GM12878 (cell line): Measurements from ENCODE around the gene POU2F1. TPM values are rescaled to one million over a fixed set of nuclear protein-coding genes. Genes with fewer than 3 reads are reported as not detected.

Experiments
- ATAC-seq: fragments of 200-7000 bp; cut with Tn5 transposase; 3 replicates; pipeline ENCODE4 v1.9.1; 2020; ENCODE audit warnings: mild to moderate bottlenecking, moderate library complexity
- BruUV-seq: library from RNA; stranded (reverse); fragments of 400-500 nt; replicated peaks from 2 replicates; lab custom pipeline; 2021; lab: Mats Ljungman, UMichigan
- CTCF ChIA-PET: fragments of 300-600 bp; sonication (Branson Sonifier 250); formaldehyde crosslinking; extraction: SDS; loops from one replicate; lab custom pipeline; 2021; ENCODE audit warnings: inconsistent platforms; lab: Yijun Ruan, JAX
- POLR2A ChIA-PET: fragments of 350-600 bp; formaldehyde crosslinking; extraction: SDS; loops from one replicate; lab custom pipeline; 2021; ENCODE audit warnings: inconsistent platforms; lab: Charles Lee
- RAD21 ChIA-PET: fragments of 300-600 bp; sonication (Branson Sonifier 250); formaldehyde crosslinking; loops from one replicate; lab custom pipeline; 2023; ENCODE audit warnings: antibody characterized with exemption; ENCODE audit not compliant: unreplicated experiment; lab: Charles Lee
- SMC1A ChIA-PET: fragments of 300-600 bp; sonication (Branson Sonifier 250); formaldehyde crosslinking; loops from one replicate; lab custom pipeline; 2023; ENCODE audit not compliant: unreplicated experiment, uncharacterized antibody; lab: Charles Lee
- DNase-seq: peaks from one replicate; pipeline ENCODE4 v3.0.0-alpha.2; 2011; ENCODE audit warnings: low read depth, low spot score
- FAIRE-seq: peaks from 3 replicates; lab custom pipeline; 2011; peaks lifted over from hg19 to GRCh38; lab: Jason Lieb, UNC
- H2AFZ ChIP-seq: 2 replicates; pipeline ENCODE4 v1.6.0; 2011; ENCODE audit warnings: low read depth, low read length, control low read depth; ENCODE audit not compliant: control insufficient read depth
- H3K27ac ChIP-seq: 2 replicates; pipeline ENCODE4 v1.5.1; 2011; ENCODE audit warnings: control low read depth; ENCODE audit not compliant: control insufficient read depth, insufficient read depth
- H3K27me3 ChIP-seq, 2 experiments: replicated peaks in 1 of 2; 2 replicates each; pipeline versions ENCODE4 v1.6.0 to v1.6.1; 2011; ENCODE audit warnings: low read length in 1 of 2; ENCODE audit not compliant: control insufficient read depth in 2 of 2, insufficient read depth in 2 of 2
- H3K36me3 ChIP-seq, 2 experiments: 2 replicates each; pipeline ENCODE4 v1.5.1; 2011; ENCODE audit warnings: low read length in 1 of 2; ENCODE audit not compliant: control insufficient read depth in 2 of 2, insufficient read depth in 2 of 2
- H3K4me1 ChIP-seq: 2 replicates; pipeline ENCODE4 v1.6.1; 2011; ENCODE audit warnings: mild to moderate bottlenecking, low read length, moderate library complexity, mixed read lengths; ENCODE audit not compliant: control insufficient read depth, insufficient read depth
- H3K4me2 ChIP-seq: 2 replicates; pipeline ENCODE4 v1.6.0; 2011; ENCODE audit warnings: control low read depth; ENCODE audit not compliant: control insufficient read depth, insufficient read depth
- H3K4me3 ChIP-seq: fragments of 200-600 bp; sonication (generic); 2 replicates; pipeline ENCODE4 v1.5.1; 2016
- H3K79me2 ChIP-seq: 2 replicates; pipeline ENCODE4 v1.6.0; 2011; ENCODE audit warnings: low read length; ENCODE audit not compliant: control insufficient read depth, insufficient read depth
- H3K9ac ChIP-seq: 2 replicates; pipeline ENCODE4 v1.8.0; 2011; ENCODE audit warnings: low read length, control low read depth, mixed read lengths; ENCODE audit not compliant: control insufficient read depth, insufficient read depth
- H3K9me3 ChIP-seq: replicated peaks from 3 replicates; pipeline ENCODE4 v1.5.1; 2011; ENCODE audit warnings: mild to moderate bottlenecking, low read length; ENCODE audit not compliant: control insufficient read depth, insufficient read depth
- H4K20me1 ChIP-seq: 2 replicates; pipeline ENCODE4 v1.6.0; 2011; ENCODE audit not compliant: control insufficient read depth, insufficient read depth
- ATF3 ChIP-seq: IDR thresholded peaks from 2 replicates; pipeline ENCODE4 v1.6.1; 2011; ENCODE audit warnings: low read depth, mild to moderate bottlenecking, low read length, moderate library complexity, borderline replicate concordance; ENCODE audit errors: extremely low read depth
- CEBPB ChIP-seq, 2 experiments: fragments of 150-350 bp in 1 of 2; IDR thresholded peaks; 2 replicates each; pipeline ENCODE4 v1.6.1; 2012 to 2014; ENCODE audit warnings: low read depth in 2 of 2, low read length in 2 of 2, borderline replicate concordance in 1 of 2, inconsistent platforms in 1 of 2
- DPF2 ChIP-seq: fragments of 450-650 bp; IDR thresholded peaks from 2 replicates; pipeline ENCODE4 v1.6.1; 2017; ENCODE audit warnings: mild to moderate bottlenecking
- ELK1 ChIP-seq: IDR thresholded peaks from 2 replicates; pipeline ENCODE4 v1.6.1; 2012; ENCODE audit warnings: low read depth, low read length, improper control_type of control experiment
- JUND ChIP-seq: IDR thresholded peaks from 2 replicates; pipeline ENCODE4 v1.6.1; 2012; ENCODE audit warnings: low read depth, mild to moderate bottlenecking, low read length, improper control_type of control experiment, moderate library complexity
- MYC ChIP-seq: IDR thresholded peaks from 2 replicates; pipeline ENCODE4 v1.6.1; 2011; ENCODE audit warnings: mild to moderate bottlenecking, low read length, moderate library complexity, inconsistent platforms; ENCODE audit not compliant: insufficient read depth, insufficient replicate concordance, insufficient read length, severe bottlenecking
- NFXL1 ChIP-seq: fragments of 450-650 bp; IDR thresholded peaks from 2 replicates; pipeline ENCODE4 v1.6.1; 2017; ENCODE audit warnings: antibody characterized with exemption, mild to moderate bottlenecking, borderline replicate concordance
- NR2F1 ChIP-seq: fragments of 450-650 bp; conservative IDR thresholded peaks from 2 replicates; pipeline ENCODE4 v1.6.1; 2017; ENCODE audit warnings: mild to moderate bottlenecking
- SREBF2 ChIP-seq: IDR thresholded peaks from 2 replicates; pipeline ENCODE4 v1.6.1; 2012; ENCODE audit warnings: mild to moderate bottlenecking, low read length
- WGBS: methylation state at CpG from one replicate; pipeline ENCODE4 v1.1.6; 2016; ENCODE audit warnings: low lambda C conversion rate; ENCODE audit not compliant: insufficient replicate concordance, insufficient coverage; ENCODE audit errors: missing lambda C conversion rate; 5-methylcytosine and 5-hydroxymethylcytosine counted together
- in situ Hi-C: fragments of 300-500 bp; cut with MboI; formaldehyde crosslinking; loops from 9 replicates; pipeline ENCODE4 v1.14.3; 2018; ENCODE audit warnings: mixed read lengths
- intact Hi-C: fragments of 100-400 bp; cut with micrococcal nuclease; formaldehyde crosslinking; loops from one replicate; pipeline ENCODE4 v1.14.2; 2022; ENCODE audit not compliant: unreplicated experiment
- polyA plus RNA-seq, 11 experiments: library from polyadenylated mRNA; depleted of rRNA in 4 of 11; unstranded in 6 of 11; stranded (reverse) in 5 of 11; fragments of >200 nt; fragmentation: Nextera tagmentation in 4 of 11; fragmentation: Illumina TruSeq in 1 of 11; extraction: Ambion mirVana in 4 of 11; extraction: Trizol in 1 of 11; gene quantifications; 1 replicate in 1 of 11; 2 replicates in 10 of 11; pipeline versions ENCODE4 v1.2.1 to v1.2.3, GENCODE V29; 2011 to 2016; ENCODE audit warnings: inconsistent platforms in 2 of 11, missing spikeins in 2 of 11, low read depth in 1 of 11
- total RNA-seq, 4 experiments: library from RNA; depleted of rRNA in 3 of 4; stranded (reverse); fragments of >200 nt in 3 of 4; fragmentation: Illumina TruSeq in 1 of 4; extraction: Trizol in 1 of 4; gene quantifications; 2 replicates each; pipeline versions ENCODE4 v1.2.1 to v1.2.3, GENCODE V29; 2013 to 2021

POU2F1 gene
- total and polyA plus RNA-seq, 10 of the 15 experiments (the other 5 are each of a cell fraction or from before 2014, with no cell fraction given) = 2.5 to 21.7 (median 12.5) TPM

- Histone ChIP-seq H3K27ac (no peak overlapping the region), H2AFZ (no peak overlapping the region), H3K4me1 (peaks cover 28% of the 10 kb centered on the region), H3K79me2 (no peaks in the 10 kb centered on the region), H3K4me3 (no peak overlapping the region), H4K20me1 (no peaks in the 10 kb centered on the region), H3K36me3 (no peaks in the 10 kb centered on the region), H3K27me3 (peaks cover 0 to 2% of the 10 kb centered on the region in 2 experiments; a peak in 1 of 4 replicates), H3K9me3 (no peaks in the 10 kb centered on the region; the same call in 2 of the 3 replicates), H3K4me2 (no peak overlapping the region), H3K9ac (no peak overlapping the region)
- ATAC-seq = no peak
- no peak for DNase-seq
- 92% methylated on average over 6 of the region's 6 CpGs for WGBS
- POLR2A ChIA-PET = no interaction called here
- FAIRE-seq = no peak
- SMC1A ChIA-PET = no interaction called here
- BruUV-seq = no TSS peak
- in situ Hi-C loops = no loop called here
- intact Hi-C loops = no loop called here
- RAD21 ChIA-PET = interaction anchor here (1.0 kb wide), 1 partner anchor 101 kb away, joined by 5 read pairs; no protein-coding TSS in a partner anchor
- CTCF ChIA-PET = interaction anchor here (1.3 to 2.2 kb wide), 3 partner anchors 8 to 101 kb away, joined by 3 to 8 read pairs (median 3); no protein-coding TSS in a partner anchor
- no peak for TF ChIP-seq NR2F1
- no peak for TF ChIP-seq SREBF2
These were observed 213.2 kb downstream of the POU2F1 start for GRCh38 chr1:167433884-167434283.

GRCh38 chr1:167434306-167434705 is 213.6 kb downstream of the POU2F1 start:
- H4K20me1 ChIP-seq = no peaks in the 10 kb centered on the region
- FAIRE-seq (no peak), ATAC-seq (no peak), DNase-seq (no peak)
- in situ Hi-C loops = no loop called here
- SMC1A ChIA-PET = no interaction called here
- no peaks in the 10 kb centered on the region; the same call in 2 of the 3 replicates for H3K9me3 ChIP-seq
- no peak overlapping the region for H3K4me3 ChIP-seq
- POLR2A ChIA-PET = no interaction called here
- no peak overlapping the region for H2AFZ ChIP-seq
- RAD21 ChIA-PET = interaction anchor here (1.0 kb wide), 1 partner anchor 100 kb away, joined by 5 read pairs; no protein-coding TSS in a partner anchor
- WGBS = 44% methylated on average over 6 of the region's 6 CpGs
- no TSS peak for BruUV-seq
- CTCF ChIA-PET = no interaction called here
- peaks cover 33% of the 10 kb centered on the region for H3K4me1 ChIP-seq
- H3K36me3 ChIP-seq = no peaks in the 10 kb centered on the region
- peaks cover 0 to 3% of the 10 kb centered on the region in 2 experiments; a peak in 1 of 4 replicates for H3K27me3 ChIP-seq
- H3K27ac ChIP-seq = no peak overlapping the region
- H3K9ac ChIP-seq = no peak overlapping the region
- TF ChIP-seq DPF2 (no peak), MYC (no peak), CEBPB (IDR thresholded peaks at IDR 0.05; ENCODE audit: borderline replicate concordance in 1 of 2, low read depth in 2 of 2, low read length in 2 of 2) (no peak), ELK1 (no peak), ATF3 (no peak), JUND (no peak), NFXL1 (no peak)
- no peaks in the 10 kb centered on the region for H3K79me2 ChIP-seq
- H3K4me2 ChIP-seq = no peak overlapping the region
- intact Hi-C loops = no loop called here
